HepG2 (cell line): Measurements from ENCODE around the gene NDOR1. TPM values are rescaled to one million over a fixed set of nuclear protein-coding genes. Genes with fewer than 3 reads are reported as not detected.
A peak's percentile ranks its signal among the peaks of the same experiment; 100 is the strongest.

Experiments used
- HNF4A ChIP-seq: sonication (generic); formaldehyde crosslinking; IDR thresholded peaks from 2 replicates; pipeline ENCODE4 v1.4.0; 2020; ENCODE audit warnings: missing genetic modification reagents
- KDM1A ChIP-seq: IDR thresholded peaks from 2 replicates; pipeline ENCODE4 v1.6.1; 2016; ENCODE audit warnings: missing compliant biosample characterization
- MAX ChIP-seq: IDR thresholded peaks from 2 replicates; pipeline ENCODE4 v1.6.1; 2012; ENCODE audit warnings: inconsistent platforms
- MYC ChIP-seq: sonication (generic); formaldehyde crosslinking; IDR thresholded peaks from 2 replicates; pipeline ENCODE4 v1.9.0; 2021; ENCODE audit warnings: missing genetic modification reagents, borderline replicate concordance
- NFIB ChIP-seq: sonication (generic); formaldehyde crosslinking; IDR thresholded peaks from 2 replicates; pipeline ENCODE4 v1.9.0; 2021; ENCODE audit warnings: missing genetic modification reagents, mild to moderate bottlenecking, borderline replicate concordance
- NFIC ChIP-seq: IDR thresholded peaks from 2 replicates; pipeline ENCODE4 v1.6.1; 2012; ENCODE audit warnings: mild to moderate bottlenecking, low read length, inconsistent platforms
- PHF21A ChIP-seq: sonication (generic); formaldehyde crosslinking; IDR thresholded peaks from 2 replicates; pipeline ENCODE4 v1.5.0; 2020; ENCODE audit warnings: mild to moderate bottlenecking, missing genetic modification reagents
- POLR2G ChIP-seq: fragments of 200-400 bp; formaldehyde crosslinking; IDR thresholded peaks from 2 replicates; pipeline ENCODE4 v1.6.1; 2018; ENCODE audit warnings: mild to moderate bottlenecking, low read depth, low read length, moderate library complexity
- PTBP1 ChIP-seq: fragments of 200-400 bp; formaldehyde crosslinking; IDR thresholded peaks from 2 replicates; pipeline ENCODE4 v1.6.1; 2018; ENCODE audit warnings: low read length, low read depth; ENCODE audit not compliant: poor library complexity, severe bottlenecking
- RAD21 ChIP-seq: fragments of 450-650 bp; formaldehyde crosslinking; IDR thresholded peaks from 2 replicates; pipeline ENCODE4 v1.5.0; 2020; ENCODE audit warnings: mild to moderate bottlenecking
- SIN3A ChIP-seq: IDR thresholded peaks from 2 replicates; pipeline ENCODE4 v1.6.1; 2011; ENCODE audit warnings: low read depth, mild to moderate bottlenecking, control low read depth, low read length, borderline replicate concordance
- XBP1 ChIP-seq: sonication (generic); formaldehyde crosslinking; IDR thresholded peaks from 2 replicates; pipeline ENCODE4 v1.5.0; 2020; ENCODE audit warnings: missing genetic modification reagents
- XRCC5 ChIP-seq: fragments of 200-400 bp; formaldehyde crosslinking; optimal IDR thresholded peaks from 2 replicates; pipeline ENCODE3; 2017; ENCODE audit warnings: mild to moderate bottlenecking, low read length
- ZBTB42 ChIP-seq: sonication (generic); formaldehyde crosslinking; IDR thresholded peaks from 2 replicates; pipeline ENCODE4 v1.5.0; 2020; ENCODE audit warnings: mild to moderate bottlenecking, missing genetic modification reagents
- ZBTB7B ChIP-seq: sonication (generic); formaldehyde crosslinking; IDR thresholded peaks from 2 replicates; pipeline ENCODE4 v1.4.0; 2020; ENCODE audit warnings: missing genetic modification reagents
- ZFP82 ChIP-seq: sonication (generic); formaldehyde crosslinking; IDR thresholded peaks from 2 replicates; pipeline ENCODE4 v1.5.1; 2020; ENCODE audit warnings: mild to moderate bottlenecking, missing genetic modification reagents, borderline replicate concordance
- ZNF138 ChIP-seq: sonication (generic); formaldehyde crosslinking; IDR thresholded peaks from 2 replicates; pipeline ENCODE4 v1.5.0; 2020; ENCODE audit warnings: mild to moderate bottlenecking, low read depth, missing genetic modification reagents
- ZNF546 ChIP-seq: sonication (generic); formaldehyde crosslinking; conservative IDR thresholded peaks from 2 replicates; pipeline ENCODE4 v1.8.1; 2023; ENCODE audit warnings: mild to moderate bottlenecking, missing genetic modification reagents
- ZNF547 ChIP-seq: sonication (generic); formaldehyde crosslinking; IDR thresholded peaks from 2 replicates; pipeline ENCODE4 v1.5.1; 2020; ENCODE audit warnings: mild to moderate bottlenecking, missing genetic modification reagents
- ZNF577 ChIP-seq: sonication (generic); formaldehyde crosslinking; IDR thresholded peaks from 2 replicates; pipeline ENCODE4 v1.4.0; 2020; ENCODE audit warnings: mild to moderate bottlenecking, low read depth, missing genetic modification reagents, borderline replicate concordance
- ZNF772 ChIP-seq: sonication (generic); formaldehyde crosslinking; IDR thresholded peaks from 2 replicates; pipeline ENCODE4 v1.5.0; 2020; ENCODE audit warnings: mild to moderate bottlenecking, missing genetic modification reagents
- ZNF800 ChIP-seq: sonication (generic); formaldehyde crosslinking; IDR thresholded peaks from 2 replicates; pipeline ENCODE4 v1.4.0; 2020; ENCODE audit warnings: missing genetic modification reagents
- polyA plus RNA-seq, 8 experiments: library from polyadenylated mRNA; depleted of rRNA in 3 of 8; stranded (reverse) in 7 of 8; unstranded in 1 of 8; fragments of >200 nt; fragmentation: Illumina TruSeq in 4 of 8; extraction: Trizol in 4 of 8; gene quantifications; 2 replicates each; pipeline versions ENCODE4 v1.2.1 to v1.2.3, GENCODE V29; 2011 to 2016; ENCODE audit warnings: low read depth in 4 of 8, missing spikeins in 1 of 8, mixed read lengths in 1 of 8; ENCODE audit not compliant: insufficient read depth in 1 of 8
- total RNA-seq, 5 experiments: library from RNA; depleted of rRNA; stranded (reverse); fragments of >200 nt; fragmentation: Illumina TruSeq; extraction: Trizol; gene quantifications; 2 replicates each; pipeline ENCODE4 v1.2.3, GENCODE V29; 2016; ENCODE audit warnings: low read depth in 1 of 5
- TF ChIP-seq, protein P1 (sequence below): sonication (generic); formaldehyde crosslinking; IDR thresholded peaks from 2 replicates; pipeline ENCODE4 v1.8.0; 2022; ENCODE audit warnings: mild to moderate bottlenecking, missing genetic modification reagents, moderate library complexity
- TF ChIP-seq, protein P2 (sequence below): sonication (generic); formaldehyde crosslinking; IDR thresholded peaks from 2 replicates; pipeline ENCODE4 v1.5.1; 2020; ENCODE audit warnings: mild to moderate bottlenecking, missing genetic modification reagents, moderate library complexity
- TF ChIP-seq, protein P3 (sequence below): sonication (generic); formaldehyde crosslinking; IDR thresholded peaks from 2 replicates; pipeline ENCODE4 v1.5.0; 2020; ENCODE audit warnings: missing genetic modification reagents

The NDOR1 gene
- total and polyA plus RNA-seq, 2 of the 13 experiments (the other 11 are each of a cell fraction or from before 2014, with no cell fraction given) = 3.6 to 8.7 TPM

DNA sequence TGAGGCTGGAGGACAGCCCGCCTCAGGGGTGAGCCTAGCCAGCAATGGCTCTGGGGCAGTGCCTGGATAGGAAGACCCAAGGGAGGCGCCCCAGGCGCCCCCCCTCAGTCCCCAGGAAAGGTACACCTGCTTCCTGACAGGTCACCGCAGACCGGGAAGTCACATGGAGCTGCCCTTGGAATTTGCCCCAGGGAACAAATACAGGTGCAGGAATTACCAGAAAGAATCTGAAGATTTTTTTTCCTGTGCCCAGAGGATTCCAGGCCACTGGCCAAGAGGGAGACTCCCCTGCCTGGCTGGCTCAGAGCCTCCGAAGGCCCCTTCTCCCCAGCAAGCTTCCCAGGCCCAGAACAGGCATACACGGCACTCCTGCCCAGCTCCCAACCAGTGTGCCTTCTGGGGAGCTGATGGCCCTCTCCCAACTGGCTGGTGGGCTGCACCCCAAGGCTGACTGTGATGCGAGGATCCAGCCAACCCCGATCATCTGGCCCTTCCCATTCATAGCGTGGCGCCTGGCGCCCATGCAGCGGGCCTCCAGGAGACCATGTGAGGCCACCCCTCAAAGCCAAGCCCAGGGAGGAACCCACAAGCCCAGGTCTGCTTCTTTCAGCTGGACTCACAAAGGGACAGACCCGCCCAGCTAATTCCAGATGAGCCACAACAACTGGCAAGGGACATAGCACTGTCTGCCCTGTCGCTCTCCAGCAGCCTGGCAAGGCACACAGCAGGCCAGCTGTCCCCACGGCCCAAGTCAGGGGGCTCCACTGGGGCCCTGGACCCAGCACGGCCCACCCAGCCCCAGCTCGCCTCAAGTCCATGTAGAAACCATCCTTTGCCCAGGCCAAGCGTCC lies 7.2 kb upstream of the NDOR1 start (continued):
- TF ChIP-seq ZNF800 = no peak
- TF ChIP-seq, protein P1, sequence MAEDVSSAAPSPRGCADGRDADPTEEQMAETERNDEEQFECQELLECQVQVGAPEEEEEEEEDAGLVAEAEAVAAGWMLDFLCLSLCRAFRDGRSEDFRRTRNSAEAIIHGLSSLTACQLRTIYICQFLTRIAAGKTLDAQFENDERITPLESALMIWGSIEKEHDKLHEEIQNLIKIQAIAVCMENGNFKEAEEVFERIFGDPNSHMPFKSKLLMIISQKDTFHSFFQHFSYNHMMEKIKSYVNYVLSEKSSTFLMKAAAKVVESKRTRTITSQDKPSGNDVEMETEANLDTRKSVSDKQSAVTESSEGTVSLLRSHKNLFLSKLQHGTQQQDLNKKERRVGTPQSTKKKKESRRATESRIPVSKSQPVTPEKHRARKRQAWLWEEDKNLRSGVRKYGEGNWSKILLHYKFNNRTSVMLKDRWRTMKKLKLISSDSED = no peak
- no peak for TF ChIP-seq ZBTB42 (CRISPR knock-in tag)
- TF ChIP-seq, protein P2, sequence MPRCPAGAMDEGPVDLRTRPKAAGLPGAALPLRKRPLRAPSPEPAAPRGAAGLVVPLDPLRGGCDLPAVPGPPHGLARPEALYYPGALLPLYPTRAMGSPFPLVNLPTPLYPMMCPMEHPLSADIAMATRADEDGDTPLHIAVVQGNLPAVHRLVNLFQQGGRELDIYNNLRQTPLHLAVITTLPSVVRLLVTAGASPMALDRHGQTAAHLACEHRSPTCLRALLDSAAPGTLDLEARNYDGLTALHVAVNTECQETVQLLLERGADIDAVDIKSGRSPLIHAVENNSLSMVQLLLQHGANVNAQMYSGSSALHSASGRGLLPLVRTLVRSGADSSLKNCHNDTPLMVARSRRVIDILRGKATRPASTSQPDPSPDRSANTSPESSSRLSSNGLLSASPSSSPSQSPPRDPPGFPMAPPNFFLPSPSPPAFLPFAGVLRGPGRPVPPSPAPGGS (CRISPR knock-in tag) = no peak
- no peak for TF ChIP-seq RAD21 (CRISPR knock-in tag)
- TF ChIP-seq, protein P3, sequence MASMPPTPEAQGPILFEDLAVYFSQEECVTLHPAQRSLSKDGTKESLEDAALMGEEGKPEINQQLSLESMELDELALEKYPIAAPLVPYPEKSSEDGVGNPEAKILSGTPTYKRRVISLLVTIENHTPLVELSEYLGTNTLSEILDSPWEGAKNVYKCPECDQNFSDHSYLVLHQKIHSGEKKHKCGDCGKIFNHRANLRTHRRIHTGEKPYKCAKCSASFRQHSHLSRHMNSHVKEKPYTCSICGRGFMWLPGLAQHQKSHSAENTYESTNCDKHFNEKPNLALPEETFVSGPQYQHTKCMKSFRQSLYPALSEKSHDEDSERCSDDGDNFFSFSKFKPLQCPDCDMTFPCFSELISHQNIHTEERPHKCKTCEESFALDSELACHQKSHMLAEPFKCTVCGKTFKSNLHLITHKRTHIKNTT (CRISPR knock-in tag) = no peak
- 0 out of 2 replicates have a peak, but pooled peaks have one; percentile 30 for TF ChIP-seq ZNF546
- TF ChIP-seq SIN3A = 0 out of 2 replicates have a peak, but pooled peaks have one; percentile 51
- peak; percentile 24; the same call in 1 of the 2 replicates for TF ChIP-seq POLR2G
- TF ChIP-seq MYC (CRISPR knock-in tag) = peak; percentile 49; the same call in 1 of the 2 replicates
- no peak for TF ChIP-seq XRCC5
- no peak for TF ChIP-seq ZNF577
- TF ChIP-seq HNF4A (CRISPR knock-in tag) = peak; percentile 67
- no peak for TF ChIP-seq XBP1
- peak; percentile 78 for TF ChIP-seq PHF21A (CRISPR knock-in tag)
- no peak for TF ChIP-seq NFIB (CRISPR knock-in tag)
- peak; percentile 60 for TF ChIP-seq MAX
- TF ChIP-seq KDM1A (CRISPR knock-in tag) = no peak
- no peak for TF ChIP-seq ZNF547 (CRISPR knock-in tag)
- no peak for TF ChIP-seq PTBP1
- 0 out of 2 replicates have a peak, but pooled peaks have one; percentile 18 for TF ChIP-seq ZBTB7B (CRISPR knock-in tag)
- TF ChIP-seq NFIC = no peak
- no peak for TF ChIP-seq ZNF772 (CRISPR knock-in tag)
- no peak for TF ChIP-seq ZFP82 (CRISPR knock-in tag)
- no peak for TF ChIP-seq ZNF138 (CRISPR knock-in tag)
